Activated T-cell treated with anti-CD3 and anti-CD28 coated beads, Interleukin-2, amount 50 U/mL, for 4 hours (primary cell): ENCODE measurements around the gene SYNGR3. TPM values are rescaled to one million over a fixed set of nuclear protein-coding genes. Genes with fewer than 3 reads are reported as not detected.
A peak's percentile ranks its signal among the peaks of the same experiment; 100 is the strongest.
"Not testable (repeated sequence)": the region's sequence is repeated elsewhere in the genome, so short reads cannot be mapped to it uniquely, and the experiment has no call there.

Experiments used
- ATAC-seq, 2 donors: fragments of 200-7000 bp; cut with Tn5 transposase; one replicate each; pipeline ENCODE4 v1.10.0; 2021
- DNase-seq: peaks from one replicate; pipeline ENCODE4 v3.0.0-alpha.2; 2020
- H3K27me3 Mint-ChIP-seq: one replicate; pipeline ENCODE4 v1.8.0; 2021; ENCODE audit warnings: low read depth, mixed read lengths
- H3K36me3 Mint-ChIP-seq: one replicate; pipeline ENCODE4 v1.8.0; 2022; ENCODE audit warnings: mixed read lengths; ENCODE audit not compliant: insufficient read depth
- H3K4me1 Mint-ChIP-seq: one replicate; pipeline ENCODE4 v1.8.0; 2021; ENCODE audit warnings: low read depth, mixed read lengths
- H3K4me3 Mint-ChIP-seq: one replicate; pipeline ENCODE4 v1.8.0; 2021; ENCODE audit warnings: mild to moderate bottlenecking, moderate library complexity, mixed read lengths
- H3K9me3 Mint-ChIP-seq: one replicate; pipeline ENCODE4 v1.8.0; 2021; ENCODE audit warnings: mixed read lengths
- total RNA-seq, 3 donors: library from RNA; stranded (reverse); gene quantifications; one replicate each; pipeline ENCODE4 v1.2.1, GENCODE V29; 2021

Gene SYNGR3
- total RNA-seq, 3 donors from 2014 or later: 2.7 to 4.3 (median 3.5) TPM

DNA sequence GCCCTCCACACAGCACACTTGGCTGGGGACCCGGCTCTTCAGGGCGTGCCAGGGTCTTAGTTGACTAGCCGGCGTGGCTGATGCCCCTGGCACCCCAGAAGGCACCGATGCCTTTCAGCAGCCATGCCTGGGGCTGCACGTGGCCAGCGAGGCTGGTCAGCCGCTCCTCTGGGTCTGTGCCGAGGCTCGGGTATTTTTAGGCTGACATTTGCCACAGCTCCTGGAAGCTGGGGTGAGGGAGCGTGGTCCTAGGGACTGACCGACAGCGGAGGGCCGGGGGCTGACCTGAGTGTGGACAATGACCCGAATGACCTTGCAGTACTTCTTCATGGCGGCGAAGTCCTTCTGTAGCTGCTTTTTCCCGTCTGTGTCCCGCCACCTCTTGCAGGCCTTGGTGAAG, 39.2 kb upstream of the SYNGR3 start:
- DNase-seq (no peak), ATAC-seq (no peak)
- H3K36me3 Mint-ChIP-seq: no peaks in the 10 kb centered on the region
- H3K4me1 Mint-ChIP-seq: peaks cover 2% of the 10 kb centered on the region
- no peak overlapping the region for H3K4me3 Mint-ChIP-seq
- H3K27me3 Mint-ChIP-seq: no peaks in the 10 kb centered on the region
- no peaks in the 10 kb centered on the region for H3K9me3 Mint-ChIP-seq

DNA sequence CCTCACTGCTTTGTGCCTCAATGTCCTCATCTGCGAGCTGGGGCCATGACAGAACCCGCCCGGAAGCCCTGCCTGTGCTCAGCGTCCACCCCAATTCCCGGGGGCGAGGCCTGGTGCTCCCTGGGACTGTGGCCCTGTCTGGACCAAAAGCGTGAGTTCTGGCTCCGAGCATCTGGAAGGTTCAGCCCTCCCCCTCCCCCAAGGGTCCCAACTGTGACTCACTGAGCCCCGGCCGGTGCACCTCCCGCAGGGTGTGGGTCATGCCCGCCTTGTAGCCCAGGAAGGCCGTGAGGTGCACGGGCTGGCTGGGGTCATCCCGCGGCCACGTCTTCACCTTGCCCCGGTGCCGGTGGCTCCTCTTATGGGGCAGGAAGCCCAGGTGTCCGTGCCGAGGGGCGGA, 36.0 kb upstream of the SYNGR3 start:
- H3K4me3 Mint-ChIP-seq: no peak overlapping the region
- no peaks in the 10 kb centered on the region for H3K27me3 Mint-ChIP-seq
- H3K4me1 Mint-ChIP-seq: peaks cover 2% of the 10 kb centered on the region
- no peaks in the 10 kb centered on the region for H3K9me3 Mint-ChIP-seq
- no peaks in the 10 kb centered on the region for H3K36me3 Mint-ChIP-seq
- DNase-seq (no peak), ATAC-seq (no peak)

DNA sequence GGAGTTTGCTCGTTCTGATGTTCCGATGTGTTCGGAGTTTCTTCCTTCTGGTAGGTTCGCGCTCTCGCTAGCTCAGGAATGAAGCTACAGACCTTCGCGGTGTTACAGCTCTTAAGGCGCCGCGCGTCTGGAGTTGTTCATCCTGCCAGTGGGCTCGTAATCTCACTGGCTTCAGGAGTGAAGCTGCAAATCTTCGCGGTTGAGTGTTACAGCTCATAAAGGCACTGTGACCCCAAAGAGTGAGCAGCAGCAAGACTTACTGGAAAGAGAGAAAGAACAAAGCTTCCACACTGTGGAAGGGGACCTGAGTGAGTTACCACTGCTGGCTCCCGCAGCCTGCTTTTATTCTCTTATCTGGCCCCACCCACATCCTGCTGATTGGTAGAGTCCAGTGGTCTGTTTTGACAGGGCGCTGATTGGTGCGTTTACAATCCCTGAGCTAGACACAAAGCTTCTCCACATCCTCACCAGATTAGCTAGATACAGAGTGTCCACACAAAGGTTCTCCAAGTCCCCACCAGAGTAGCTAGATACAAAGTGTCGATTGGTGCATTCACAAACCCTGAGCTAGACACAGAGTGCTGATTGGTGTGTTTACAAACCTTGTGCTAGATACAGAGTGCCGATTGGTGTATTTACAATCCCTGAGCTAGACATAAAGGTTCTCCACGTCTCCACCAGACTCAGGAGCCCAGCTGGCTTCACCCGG, 32.2 kb upstream of the SYNGR3 start:
- not testable (repeated sequence) for H3K27me3 Mint-ChIP-seq, ATAC-seq, DNase-seq, H3K9me3 Mint-ChIP-seq, H3K4me3 Mint-ChIP-seq
- Mint-ChIP-seq H3K4me1 (peaks cover 22% of the 10 kb centered on the region), H3K36me3 (peaks cover 13% of the 10 kb centered on the region)

DNA sequence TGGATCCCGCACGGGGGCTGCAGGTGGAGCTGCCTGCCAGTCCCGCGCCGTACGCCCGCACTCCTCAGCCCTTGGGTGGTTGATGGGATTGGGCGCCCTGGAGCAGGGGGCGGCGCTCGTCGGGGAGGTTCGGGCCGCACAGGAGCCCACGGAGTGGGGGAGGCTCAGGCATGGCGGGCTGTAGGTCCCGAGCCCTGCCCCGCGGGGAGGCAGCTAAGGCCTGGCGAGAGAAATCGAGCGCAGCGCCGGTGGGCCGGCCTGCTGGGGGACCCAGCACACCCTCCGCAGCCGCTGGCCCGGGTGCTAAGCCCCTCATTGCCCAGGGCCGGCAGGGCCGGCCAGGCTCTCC, 31.7 kb upstream of the SYNGR3 start:
- H3K4me3 Mint-ChIP-seq, H3K9me3 Mint-ChIP-seq, ATAC-seq, DNase-seq, H3K27me3 Mint-ChIP-seq: not testable (repeated sequence)
- peaks cover 23% of the 10 kb centered on the region for H3K4me1 Mint-ChIP-seq
- peaks cover 18% of the 10 kb centered on the region for H3K36me3 Mint-ChIP-seq

DNA sequence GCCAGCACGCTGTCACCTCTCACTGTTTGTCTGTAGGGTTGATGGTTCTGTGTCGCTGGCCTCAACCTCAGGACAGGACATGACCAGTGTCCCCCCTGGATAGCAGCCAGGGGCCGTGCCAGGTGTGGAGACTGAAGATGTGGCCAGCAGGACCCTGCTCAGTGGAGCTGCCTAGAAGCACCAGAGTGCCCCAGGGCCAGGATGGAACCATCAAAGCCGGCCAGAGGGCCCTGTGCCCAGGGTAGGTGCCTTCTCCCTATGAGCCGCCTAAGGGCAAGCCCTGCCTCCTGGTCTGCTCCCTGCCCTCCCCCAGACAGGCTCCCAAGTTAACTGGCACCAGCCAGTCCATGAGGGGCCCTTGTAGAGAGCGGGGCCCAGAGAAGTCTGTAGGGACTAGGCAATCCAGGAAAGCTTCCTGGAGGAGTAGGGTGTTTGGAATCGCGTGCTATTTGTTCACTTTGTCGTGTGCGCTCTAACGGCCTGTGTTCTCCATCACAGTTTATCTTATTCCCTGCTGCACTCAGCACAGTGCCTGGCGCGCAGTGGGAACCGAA, 31.0 kb upstream of the SYNGR3 start:
- H3K9me3 Mint-ChIP-seq: no peaks in the 10 kb centered on the region
- H3K27me3 Mint-ChIP-seq: no peaks in the 10 kb centered on the region
- DNase-seq: no peak
- H3K36me3 Mint-ChIP-seq: peaks cover 23% of the 10 kb centered on the region
- no peak for ATAC-seq
- peaks cover 26% of the 10 kb centered on the region for H3K4me1 Mint-ChIP-seq
- H3K4me3 Mint-ChIP-seq: peak overlapping the region; percentile 92

DNA sequence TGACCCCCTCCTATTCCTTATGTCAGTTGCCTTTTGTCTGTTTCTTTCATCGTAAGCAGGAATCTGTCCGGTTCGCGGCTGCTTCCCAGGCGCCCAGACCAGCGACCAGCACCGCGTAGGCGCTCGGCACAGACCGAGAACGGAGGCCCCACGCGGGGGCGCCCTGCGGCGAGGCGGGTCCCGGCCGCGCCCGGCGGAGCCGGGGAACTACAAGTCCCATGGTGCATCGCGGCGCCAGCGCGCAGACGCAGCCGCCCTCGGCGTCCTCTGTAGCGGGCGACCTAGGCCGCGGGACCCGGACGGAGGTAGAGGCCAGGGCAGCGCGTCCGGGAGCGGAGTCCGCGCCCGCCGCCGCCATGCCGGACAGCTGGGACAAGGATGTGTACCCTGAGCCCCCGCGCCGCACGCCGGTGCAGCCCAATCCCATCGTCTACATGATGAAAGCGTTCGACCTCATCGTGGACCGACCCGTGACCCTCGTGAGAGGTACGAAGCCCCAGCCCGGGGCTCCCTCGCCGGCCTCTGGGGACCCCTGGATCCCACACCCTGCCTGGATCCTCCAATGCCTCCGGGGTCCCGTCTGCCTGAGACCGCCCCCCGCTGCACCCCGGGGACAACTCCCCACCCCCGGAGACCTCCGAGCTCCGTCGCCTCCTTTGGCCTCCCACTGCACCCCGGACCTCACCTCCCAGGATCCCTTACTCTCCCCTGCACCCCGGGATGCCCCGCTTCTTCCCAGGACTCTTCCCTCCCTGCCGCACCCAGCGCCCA, 30.3 kb upstream of the SYNGR3 start, which contains the start of gene NDUFB10:
Gene NDUFB10, plus strand, starts transcription at position 270 of the 771 bp plus-strand sequence. Its CDS starts 87 bp downstream, at position 357.
- DNase-seq (peak; percentile 90), ATAC-seq (peak; percentile 63 to 68)
- Mint-ChIP-seq H3K4me1 (peaks cover 26% of the 10 kb centered on the region), H3K9me3 (no peaks in the 10 kb centered on the region), H3K36me3 (peaks cover 28% of the 10 kb centered on the region), H3K27me3 (no peaks in the 10 kb centered on the region), H3K4me3 (peak within 1 kb of the TSS; percentile 92)

DNA sequence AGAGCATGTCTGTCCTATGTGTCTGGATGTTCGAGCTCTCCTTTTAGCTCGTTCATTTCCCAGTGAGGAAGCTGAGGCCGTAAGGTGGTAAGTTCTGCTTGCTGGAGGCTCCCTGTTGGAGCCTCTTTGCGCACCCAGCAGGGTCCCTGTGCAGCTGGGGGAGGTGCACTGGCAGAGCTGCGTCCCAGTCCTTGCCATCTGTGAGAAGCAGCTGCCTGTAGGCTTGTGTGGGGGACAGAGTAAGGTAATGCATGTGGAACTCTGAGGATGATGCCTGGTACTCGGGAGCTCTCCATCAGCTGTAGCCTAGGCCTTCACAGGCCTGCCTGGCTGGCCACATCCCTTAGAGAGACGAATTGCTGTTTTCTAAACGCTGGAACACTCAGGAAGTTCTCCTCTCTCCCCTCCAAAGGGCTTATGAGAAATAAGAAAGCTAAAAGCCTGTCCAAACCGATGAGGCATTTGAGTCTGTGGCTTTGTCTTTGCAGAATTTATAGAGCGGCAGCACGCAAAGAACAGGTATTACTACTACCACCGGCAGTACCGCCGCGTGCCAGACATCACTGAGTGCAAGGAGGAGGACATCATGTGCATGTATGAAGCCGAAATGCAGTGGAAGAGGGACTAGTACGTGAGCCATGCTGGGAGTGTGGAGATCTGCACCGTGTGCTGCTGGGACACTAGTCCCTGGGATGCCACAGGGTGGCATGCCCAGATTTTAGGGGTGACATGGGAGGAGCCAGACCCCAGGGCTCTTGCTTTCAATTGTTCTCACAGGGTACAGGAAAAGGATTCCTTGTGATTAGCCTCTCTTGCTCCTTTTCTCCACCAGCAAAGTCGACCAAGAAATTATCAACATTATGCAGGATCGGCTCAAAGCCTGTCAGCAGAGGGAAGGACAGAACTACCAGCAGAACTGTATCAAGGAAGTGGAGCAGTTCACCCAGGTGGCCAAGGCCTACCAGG, 28.8 kb upstream of the SYNGR3 start:
- DNase-seq: peak; percentile 36
- peaks cover 30% of the 10 kb centered on the region for H3K4me1 Mint-ChIP-seq
- peaks cover 37% of the 10 kb centered on the region for H3K36me3 Mint-ChIP-seq
- H3K4me3 Mint-ChIP-seq: peak overlapping the region; percentile 92
- no peaks in the 10 kb centered on the region for H3K9me3 Mint-ChIP-seq
- ATAC-seq: peak; percentile 19 to 24
- no peaks in the 10 kb centered on the region for H3K27me3 Mint-ChIP-seq

DNA sequence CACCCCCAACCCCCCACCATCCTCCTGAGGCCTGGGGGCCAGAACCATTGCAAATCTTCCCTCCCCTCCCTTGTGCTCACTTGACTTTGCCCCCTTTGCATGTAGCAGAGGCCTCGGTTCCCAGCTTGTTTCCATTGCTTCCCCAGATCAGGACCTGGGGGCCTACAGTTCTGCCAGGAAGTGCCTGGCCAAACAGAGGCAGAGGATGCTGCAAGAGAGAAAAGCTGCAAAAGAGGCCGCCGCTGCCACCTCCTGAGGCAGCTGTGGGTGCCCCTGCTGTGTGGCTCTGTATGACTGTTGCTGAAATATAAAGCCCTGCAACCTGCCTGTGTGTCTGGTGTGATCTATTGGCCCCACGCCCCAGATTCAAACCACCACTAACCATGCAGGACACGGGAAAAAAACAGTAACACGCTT, 28.1 kb upstream of the SYNGR3 start:
- ATAC-seq (no peak), DNase-seq (no peak)
- H3K9me3 Mint-ChIP-seq: no peaks in the 10 kb centered on the region
- H3K4me3 Mint-ChIP-seq: peak overlapping the region; percentile 92
- peaks cover 30% of the 10 kb centered on the region for H3K4me1 Mint-ChIP-seq
- no peaks in the 10 kb centered on the region for H3K27me3 Mint-ChIP-seq
- peaks cover 37% of the 10 kb centered on the region for H3K36me3 Mint-ChIP-seq

DNA sequence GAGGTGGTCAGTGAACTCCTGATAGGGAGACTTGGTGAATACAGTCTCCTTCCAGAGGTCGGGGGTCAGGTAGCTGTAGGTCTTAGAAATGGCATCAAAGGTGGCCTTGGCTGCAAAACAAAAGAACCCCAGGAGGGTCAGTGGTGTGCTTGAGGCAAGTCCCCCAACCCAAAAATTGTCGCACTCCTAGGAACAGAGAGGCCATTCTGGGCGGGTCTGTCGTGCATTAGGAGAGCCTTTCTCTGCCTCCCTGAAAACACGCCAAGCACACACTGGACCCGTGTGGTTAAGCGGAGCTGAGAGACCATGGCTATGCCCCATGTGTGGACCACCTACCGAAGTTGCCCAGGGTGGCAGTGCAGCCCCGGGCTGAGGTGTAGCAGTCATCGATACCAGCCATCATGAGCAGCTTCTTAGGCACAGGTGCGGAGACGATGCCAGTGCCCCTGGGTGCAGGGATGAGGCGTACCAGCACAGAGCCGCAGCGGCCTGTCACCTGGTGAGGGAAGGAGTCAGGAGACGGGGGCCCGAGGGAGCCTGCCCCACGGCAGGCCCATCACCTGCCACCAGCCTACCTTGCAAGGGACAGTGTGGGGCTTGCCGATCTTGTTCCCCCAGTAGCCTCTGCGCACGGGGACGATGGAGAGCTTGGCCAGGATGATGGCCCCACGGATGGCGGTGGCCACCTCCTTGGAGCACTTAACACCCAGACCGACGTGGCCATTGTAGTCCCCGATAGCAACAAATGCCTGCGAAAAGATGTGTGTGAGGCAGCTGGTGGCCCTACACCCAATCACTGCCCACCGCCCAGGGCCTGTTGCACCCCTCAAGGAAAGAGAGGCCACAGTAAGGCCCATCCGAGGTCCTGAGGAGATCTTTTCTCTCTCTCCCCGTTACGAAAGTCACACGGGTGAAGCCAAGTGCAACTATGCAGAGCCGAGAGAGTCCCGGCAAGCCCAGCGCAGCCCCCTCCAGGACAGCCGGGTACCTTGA, 27.3 kb upstream of the SYNGR3 start:
- not testable (repeated sequence) for H3K9me3 Mint-ChIP-seq, ATAC-seq, H3K27me3 Mint-ChIP-seq, DNase-seq
- H3K4me1 Mint-ChIP-seq: peaks cover 30% of the 10 kb centered on the region
- peaks cover 37% of the 10 kb centered on the region for H3K36me3 Mint-ChIP-seq
- peak overlapping the region; percentile 92 for H3K4me3 Mint-ChIP-seq

DNA sequence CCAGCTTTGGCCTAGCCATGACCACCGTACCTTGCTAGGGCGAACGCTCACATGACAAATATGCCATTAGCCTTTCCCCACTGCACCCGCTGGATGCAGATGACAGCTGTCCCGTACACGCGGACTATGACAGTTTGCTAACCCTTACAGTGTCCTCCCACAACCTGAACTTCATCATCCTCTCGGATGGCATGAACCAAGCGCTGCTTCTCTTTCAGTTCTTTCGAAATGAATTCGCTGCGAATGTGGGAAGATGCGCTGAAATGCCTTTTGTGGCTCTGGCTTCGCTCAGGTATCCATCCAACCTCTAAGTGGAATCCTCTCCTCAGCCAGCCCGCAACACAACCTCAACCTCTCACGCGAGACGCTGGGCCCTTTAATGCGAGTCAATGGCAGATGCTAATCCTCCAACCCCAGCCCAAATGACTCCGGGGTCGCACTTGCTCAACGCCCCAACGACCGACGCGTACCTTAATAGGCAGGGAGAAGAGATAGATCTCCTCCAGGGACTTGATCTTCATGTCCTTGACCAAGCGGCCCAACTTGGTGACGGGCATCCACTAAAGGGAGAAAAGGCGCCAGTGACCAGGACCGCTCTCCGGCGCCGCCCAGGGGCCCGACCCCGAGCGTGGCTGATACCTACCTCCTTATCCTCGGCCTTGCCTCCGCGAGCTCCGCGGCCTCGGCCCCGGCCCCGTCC, 25.8 kb upstream of the SYNGR3 start:
- Mint-ChIP-seq H3K4me1 (peaks cover 30% of the 10 kb centered on the region), H3K9me3 (no peaks in the 10 kb centered on the region), H3K4me3 (peak overlapping the region; percentile 92), H3K36me3 (peaks cover 37% of the 10 kb centered on the region), H3K27me3 (no peaks in the 10 kb centered on the region)
- ATAC-seq (peak; percentile 0 to 1), DNase-seq (peak; percentile 34)

DNA sequence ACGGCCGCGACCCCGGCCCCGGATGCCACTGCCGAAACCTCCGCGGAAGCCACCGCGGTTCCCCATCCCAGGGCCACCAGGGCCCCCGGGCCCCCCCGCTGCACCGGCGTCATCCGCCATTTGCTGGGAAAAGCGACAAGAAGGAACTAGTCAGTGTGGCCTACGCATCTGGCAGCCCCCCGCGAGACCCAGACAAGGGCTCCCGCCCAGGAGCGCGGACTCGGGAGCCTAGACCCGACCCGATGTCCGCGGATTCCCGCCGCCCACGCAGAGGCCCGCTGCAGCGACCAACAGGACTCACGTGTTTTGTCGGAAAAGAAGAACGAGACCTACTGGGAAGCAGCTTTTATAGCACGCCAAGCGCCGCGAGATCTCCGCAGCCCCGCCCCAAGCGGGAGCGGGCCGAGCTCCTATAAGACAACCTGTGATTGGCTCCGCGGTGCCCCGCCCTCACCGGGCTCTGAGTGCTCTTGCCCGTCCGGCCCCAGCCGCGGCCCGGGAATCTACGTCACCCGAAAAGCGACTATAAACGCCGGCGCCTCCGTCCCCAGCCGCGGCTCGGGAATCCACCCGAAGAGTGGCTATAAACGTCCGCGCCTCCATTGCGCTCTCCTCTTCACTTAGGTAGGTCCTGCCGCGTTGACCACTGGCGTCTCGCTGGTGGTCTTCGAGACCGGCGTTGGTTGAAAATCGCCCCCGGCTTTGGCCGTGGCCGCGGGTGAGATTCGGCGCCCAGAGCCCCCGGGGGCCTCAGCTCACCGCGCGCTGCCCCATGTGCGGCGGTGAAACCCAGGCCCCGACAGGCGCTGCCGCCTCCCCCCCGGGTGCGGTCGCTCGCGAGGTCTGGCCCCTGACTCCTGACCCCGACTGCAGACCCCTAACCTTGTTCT, 25.0 kb upstream of the SYNGR3 start, which contains the start of gene RPS2:
Gene RPS2, minus strand, starts transcription at position 321 of the 890 bp plus-strand sequence. Its CDS starts 201 bp downstream, at position 120.
- Mint-ChIP-seq H3K27me3 (no peaks in the 10 kb centered on the region), H3K9me3 (no peaks in the 10 kb centered on the region), H3K36me3 (peaks cover 37% of the 10 kb centered on the region), H3K4me1 (peaks cover 27% of the 10 kb centered on the region), H3K4me3 (peak within 1 kb of the TSS; percentile 92)
- DNase-seq (peak; percentile 99), ATAC-seq (peak; percentile 68 to 69)
